Heart right ventricle (tissue), 16 donors: Measurements from ENCODE around the gene GZMM. TPM values are rescaled to one million over a fixed set of nuclear protein-coding genes. Genes with fewer than 3 reads are reported as not detected.

ENCODE experiments used
- ATAC-seq, 8 donors: fragments of 200-7000 bp; cut with Tn5 transposase; one replicate each; pipeline ENCODE4 v1.9.1; 2020; ENCODE audit warnings: mild to moderate bottlenecking in 8 of 8, moderate library complexity in 8 of 8, moderate number of reproducible peaks in 1 of 8
- DNase-seq, 2 donors: peaks; one replicate each; pipeline ENCODE4 v3.0.0-alpha.2; 2020
- H3K27ac ChIP-seq, 10 donors: fragments of 200-600 bp; sonication (generic) in 2 of 10; one replicate each; pipeline versions ENCODE4 v1.5.0 to v1.8.0; 2020 to 2022; ENCODE audit warnings: mild to moderate bottlenecking in 3 of 10
- H3K27me3 ChIP-seq, 7 donors: fragments of 200-600 bp; one replicate each; pipeline ENCODE4 v1.8.0; 2021 to 2022; ENCODE audit warnings: mild to moderate bottlenecking in 2 of 7
- H3K36me3 ChIP-seq, 9 donors: fragments of 200-600 bp; sonication (generic) in 1 of 9; one replicate each; pipeline versions ENCODE4 v1.5.0 to v1.8.0; 2020 to 2022; ENCODE audit warnings: mild to moderate bottlenecking in 2 of 9
- H3K4me1 ChIP-seq, 9 donors: fragments of 200-600 bp; sonication (generic) in 1 of 9; one replicate each; pipeline versions ENCODE4 v1.5.0 to v1.8.0; 2020 to 2022; ENCODE audit warnings: mild to moderate bottlenecking in 4 of 9
- H3K4me3 ChIP-seq, 10 donors: fragments of 200-600 bp; sonication (generic) in 2 of 10; one replicate each; pipeline versions ENCODE4 v1.5.0 to v1.8.0; 2020 to 2022; ENCODE audit warnings: mild to moderate bottlenecking in 7 of 10, moderate library complexity in 2 of 10
- H3K9me3 ChIP-seq, 11 donors: fragments of 200-600 bp in 10 of 11; sonication (generic) in 2 of 11; one replicate each; pipeline versions ENCODE4 v1.5.0 to v1.8.0; 2013 to 2022; ENCODE audit warnings: mild to moderate bottlenecking in 2 of 11, control low read depth in 1 of 11, moderate library complexity in 1 of 11
- WGBS, 2 donors: extraction: QIAGEN DNeasy Blood & Tissue Kit; methylation state at CpG; one replicate each; pipeline ENCODE4 v1.1.7; 2013; ENCODE audit warnings: inconsistent platforms in 1 of 2; 5-methylcytosine and 5-hydroxymethylcytosine counted together
- intact Hi-C, 10 donors: fragments of 100-400 bp; cut with DNase I; formaldehyde crosslinking; loops; one replicate each; pipeline versions ENCODE4 v1.11.1 to v1.14.2; 2022
- polyA plus RNA-seq, 2 donors: library from polyadenylated mRNA; stranded (reverse); fragments of 200-250 nt; gene quantifications; one replicate each; pipeline ENCODE4 v1.2.3, GENCODE V29; 2013
- total RNA-seq, 10 donors: library from RNA; stranded (reverse); fragmentation: NEBNext Ultra II Directional in 3 of 10; extraction: Animal tissue kit (Norgen Biotek cat#: 25700) in 3 of 10; gene quantifications; one replicate each; pipeline versions ENCODE4 v1.2.1 to v1.2.4, GENCODE V29; 2021 to 2023
- TF ChIP-seq, protein P1 (sequence below), 9 donors: fragments of 200-600 bp; sonication (generic) in 2 of 9; IDR thresholded peaks; one replicate each; pipeline versions ENCODE4 v1.5.0 to v1.8.0; 2021 to 2022; ENCODE audit warnings: antibody characterized with exemption in 9 of 9, mild to moderate bottlenecking in 5 of 9, moderate library complexity in 1 of 9
- donor health status: Arrhythmogenic right ventricular cardiomyopathy.
- donor health status: ischemic (EF 13 %, LVEDD 7.1; RV severe dilation, severe dysfunction).
- donor health status: healthy with polysubstance abuse.
- donor health status: DM: no; HTN: yes; CAD: no.
- donor health status: DM: no; HTN: no; CAD: no.
- donor health status: ischemic (EF 25% LVEDD 6.9; RV normal size, moderate dysfunction).
- donor health status: ischemic (EF 25% LVEDD 5.7; RV mildly dilated, moderate dysfunction).
- donor health status: healthy.
- donor health status: DM: yes; HTN: yes; CAD: no.
- donor health status: Ischemic cardiomyopathy.
- donor health status: ischemic (EF 35%, LVEDD 5.7; RV mildly dilated, moderate dysfunction).
- donor health status: nonischemic (EF 11% LVEDD 7.7; RV severe dilation, severe dysfunction).
- donor health status: DM: yes; HTN: yes; CAD: no.
- donor health status: PGD.
- donor health status: ischemic (EF 29% LVEDD 5.4; RV normal size, mild dysfunction).
- donor health status: nonischemic (EF 23%, LVEDD 6.1; RV moderate dilation, normal function).

Gene GZMM
- total and polyA plus RNA-seq, 12 donors = 0.25 to 2.7 (median 0.44) TPM; not detected in 7

DNA sequence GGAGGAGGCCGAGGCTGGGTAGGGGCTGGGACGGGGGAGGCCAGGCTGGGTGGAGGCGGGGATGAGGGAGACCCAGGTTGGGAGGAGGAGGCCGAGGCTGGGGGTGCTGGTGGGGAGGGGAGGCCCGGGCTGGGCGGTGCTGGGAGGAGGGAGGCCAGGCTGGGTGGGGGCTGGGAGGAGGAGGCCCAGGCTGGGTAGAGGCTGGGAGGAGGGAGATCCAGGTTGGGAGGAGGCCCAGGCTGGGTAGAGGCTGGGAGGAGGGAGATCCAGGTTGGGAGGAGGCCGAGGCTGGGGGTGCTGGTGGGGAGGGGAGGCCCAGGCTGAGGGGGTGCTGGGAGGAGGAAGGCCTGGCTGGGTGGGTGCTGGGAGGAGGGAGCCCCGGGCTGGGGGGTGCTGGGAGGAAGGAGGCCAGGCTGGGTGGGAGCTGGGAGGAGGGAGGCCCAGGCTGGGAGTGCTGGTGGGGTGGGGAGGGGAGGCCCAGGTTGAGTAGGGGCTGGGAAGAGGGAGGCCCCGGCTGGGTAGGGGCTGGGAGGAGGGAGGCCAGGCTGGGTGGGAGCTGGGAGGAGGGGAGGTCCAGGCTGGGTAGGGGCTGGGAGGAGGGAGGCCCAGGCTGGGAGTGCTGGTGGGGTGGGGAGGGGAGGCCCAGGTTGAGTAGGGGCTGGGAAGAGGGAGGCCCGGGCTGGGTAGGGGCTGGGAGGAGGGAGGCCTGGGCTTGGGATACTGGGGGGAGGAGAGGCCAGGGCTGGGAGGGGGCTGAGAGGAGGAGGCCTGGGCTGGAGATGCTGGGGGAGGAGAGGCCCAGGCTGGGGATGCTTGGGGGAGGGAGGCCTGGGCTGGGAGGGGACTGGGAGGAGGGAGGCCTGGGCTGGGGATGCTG is 25.9 kb upstream of the GZMM start:
- ATAC-seq = peak in 5 of 8 donors; percentile 9 to 21 (median 18)
- H3K4me1 ChIP-seq = peaks cover 0 to 3% (median 0%) of the 10 kb centered on the region in 9 donors
- TF ChIP-seq, protein P1, sequence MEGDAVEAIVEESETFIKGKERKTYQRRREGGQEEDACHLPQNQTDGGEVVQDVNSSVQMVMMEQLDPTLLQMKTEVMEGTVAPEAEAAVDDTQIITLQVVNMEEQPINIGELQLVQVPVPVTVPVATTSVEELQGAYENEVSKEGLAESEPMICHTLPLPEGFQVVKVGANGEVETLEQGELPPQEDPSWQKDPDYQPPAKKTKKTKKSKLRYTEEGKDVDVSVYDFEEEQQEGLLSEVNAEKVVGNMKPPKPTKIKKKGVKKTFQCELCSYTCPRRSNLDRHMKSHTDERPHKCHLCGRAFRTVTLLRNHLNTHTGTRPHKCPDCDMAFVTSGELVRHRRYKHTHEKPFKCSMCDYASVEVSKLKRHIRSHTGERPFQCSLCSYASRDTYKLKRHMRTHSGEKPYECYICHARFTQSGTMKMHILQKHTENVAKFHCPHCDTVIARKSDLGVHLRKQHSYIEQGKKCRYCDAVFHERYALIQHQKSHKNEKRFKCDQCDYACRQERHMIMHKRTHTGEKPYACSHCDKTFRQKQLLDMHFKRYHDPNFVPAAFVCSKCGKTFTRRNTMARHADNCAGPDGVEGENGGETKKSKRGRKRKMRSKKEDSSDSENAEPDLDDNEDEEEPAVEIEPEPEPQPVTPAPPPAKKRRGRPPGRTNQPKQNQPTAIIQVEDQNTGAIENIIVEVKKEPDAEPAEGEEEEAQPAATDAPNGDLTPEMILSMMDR (IDR thresholded peaks at IDR 0.05) = no peak
- peaks cover 0 to 14% (median 0%) of the 10 kb centered on the region in 9 donors for H3K36me3 ChIP-seq
- H3K9me3 ChIP-seq = peaks cover 0 to 9% (median 0%) of the 10 kb centered on the region in 11 donors
- no peaks in the 10 kb centered on the region for H3K27me3 ChIP-seq
- 73 to 79% methylated on average over 10 of the region's 10 CpGs for WGBS, 2 donors
- no peak overlapping the region for H3K4me3 ChIP-seq
- intact Hi-C loops = no loop called here
- DNase-seq = no peak
- no peak overlapping the region for H3K27ac ChIP-seq

DNA sequence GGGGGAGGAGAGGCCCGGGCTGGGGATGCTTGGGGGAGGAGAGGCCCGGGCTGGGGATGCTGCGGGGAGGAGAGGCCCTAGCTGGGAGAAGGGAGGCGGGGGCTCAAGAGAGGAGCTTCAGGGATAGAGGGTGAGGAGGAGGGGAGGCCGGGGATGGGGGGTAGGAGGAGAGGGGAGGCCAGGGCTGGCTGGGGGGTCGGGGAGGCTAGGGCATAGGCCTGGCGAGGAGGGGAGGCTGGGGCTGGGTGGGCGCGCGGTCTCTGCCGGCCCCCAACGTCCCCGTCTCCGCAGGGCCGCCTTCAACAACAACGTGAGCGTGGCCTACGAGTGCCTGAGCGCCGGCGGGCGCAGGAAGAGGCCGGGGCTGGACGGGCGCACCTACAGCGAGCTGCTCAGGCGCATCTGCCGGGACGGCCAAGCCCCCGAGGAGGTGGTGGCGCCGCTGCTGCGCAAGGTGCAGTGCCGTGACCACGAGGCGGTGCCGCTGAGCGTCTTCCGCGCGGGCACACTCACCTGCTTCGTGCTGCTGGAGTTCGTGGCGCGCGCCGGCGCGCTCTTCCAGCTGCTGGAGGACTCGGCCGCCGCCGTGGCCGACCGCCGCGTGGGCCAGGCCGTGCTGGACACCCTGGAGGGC is 25.1 kb upstream of the GZMM start:
- TF ChIP-seq, protein P1 (IDR thresholded peaks at IDR 0.05) = no peak
- H3K36me3 ChIP-seq = peaks cover 0 to 14% (median 0%) of the 10 kb centered on the region in 9 donors
- no peak overlapping the region for H3K27ac ChIP-seq
- H3K9me3 ChIP-seq = peaks cover 0 to 9% (median 0%) of the 10 kb centered on the region in 11 donors
- WGBS, 2 donors = 41 to 61% methylated on average over 44 to 58 of the region's 58 CpGs
- DNase-seq = no peak
- intact Hi-C loops = no loop called here
- H3K4me1 ChIP-seq = no peaks in the 10 kb centered on the region
- H3K27me3 ChIP-seq = no peaks in the 10 kb centered on the region
- peak in 1 of 8 donors; percentile 27 for ATAC-seq
- H3K4me3 ChIP-seq = no peak overlapping the region

GRCh38 chr19:519449-519865 is 24.4 kb upstream of the GZMM start:
- Histone ChIP-seq H3K27ac (no peak overlapping the region), H3K27me3 (no peaks in the 10 kb centered on the region), H3K4me1 (no peaks in the 10 kb centered on the region), H3K9me3 (peaks cover 0 to 9% (median 0%) of the 10 kb centered on the region in 11 donors), H3K36me3 (peaks cover 0 to 14% (median 0%) of the 10 kb centered on the region in 9 donors), H3K4me3 (no peak overlapping the region)
- no peak for DNase-seq
- TF ChIP-seq, protein P1 (IDR thresholded peaks at IDR 0.05) = no peak
- WGBS, 2 donors = 87 to 88% methylated on average over 43 to 45 of the region's 45 CpGs
- intact Hi-C loops = no loop called here
- peak in 1 of 8 donors; percentile 11 for ATAC-seq

- peaks cover 0 to 14% (median 0%) of the 10 kb centered on the region in 9 donors for H3K36me3 ChIP-seq
- no peak overlapping the region for H3K4me3 ChIP-seq
- intact Hi-C loops = no loop called here
- TF ChIP-seq, protein P1 (IDR thresholded peaks at IDR 0.05) = no peak
- no peak for ATAC-seq
- H3K27me3 ChIP-seq = peaks cover 0 to 9% (median 0%) of the 10 kb centered on the region in 7 donors
- WGBS, 2 donors = 95 to 96% methylated on average over 12 of the region's 12 CpGs
- DNase-seq = no peak
- peaks cover 0 to 9% (median 0%) of the 10 kb centered on the region in 11 donors for H3K9me3 ChIP-seq
- H3K4me1 ChIP-seq = no peaks in the 10 kb centered on the region
- no peak overlapping the region for H3K27ac ChIP-seq
Measured at GRCh38 chr19:522726-523125, 21.1 kb upstream of the GZMM start.
